ENCODE data around the gene FBXL16.

The FBXL16 gene

GRCh38 chr16:708019-708418 is 2.4 kb upstream of the FBXL16 start:
- Histone ChIP-seq H3K79me2 (ENCODE audit: insufficient read depth, low read depth) (no peaks in the 10 kb centered on the region), H3K27ac (no peak overlapping the region), H3K4me2 (no peak overlapping the region), H3K4me1 (ENCODE audit: low read depth, poor library complexity, severe bottlenecking) (peaks cover 21% of the 10 kb centered on the region), H3K36me3 (ENCODE audit: insufficient read depth) (no peaks in the 10 kb centered on the region), H3K27me3 (ENCODE audit: insufficient read depth, low read depth) (peaks cover 88% of the 10 kb centered on the region), H3K9ac (no peak overlapping the region), H2AFZ (ENCODE audit: low read depth) (no peak overlapping the region), H4K20me1 (ENCODE audit: insufficient read depth) (no peaks in the 10 kb centered on the region), H3K4me3 (IDR thresholded peaks at IDR 0.05; ENCODE audit: insufficient read depth, low read depth, low read length) (no peak overlapping the region)
- TF ChIP-seq CTCF (conservative IDR thresholded peaks at IDR 0.05; ENCODE audit: low read depth, low read length), result no peak

- H3K4me3 ChIP-seq (IDR thresholded peaks at IDR 0.05; ENCODE audit: insufficient read depth, low read depth, low read length), result no peak overlapping the region
These were observed 1.5 kb upstream of the FBXL16 start for GRCh38 chr16:707062-707538.

DNA sequence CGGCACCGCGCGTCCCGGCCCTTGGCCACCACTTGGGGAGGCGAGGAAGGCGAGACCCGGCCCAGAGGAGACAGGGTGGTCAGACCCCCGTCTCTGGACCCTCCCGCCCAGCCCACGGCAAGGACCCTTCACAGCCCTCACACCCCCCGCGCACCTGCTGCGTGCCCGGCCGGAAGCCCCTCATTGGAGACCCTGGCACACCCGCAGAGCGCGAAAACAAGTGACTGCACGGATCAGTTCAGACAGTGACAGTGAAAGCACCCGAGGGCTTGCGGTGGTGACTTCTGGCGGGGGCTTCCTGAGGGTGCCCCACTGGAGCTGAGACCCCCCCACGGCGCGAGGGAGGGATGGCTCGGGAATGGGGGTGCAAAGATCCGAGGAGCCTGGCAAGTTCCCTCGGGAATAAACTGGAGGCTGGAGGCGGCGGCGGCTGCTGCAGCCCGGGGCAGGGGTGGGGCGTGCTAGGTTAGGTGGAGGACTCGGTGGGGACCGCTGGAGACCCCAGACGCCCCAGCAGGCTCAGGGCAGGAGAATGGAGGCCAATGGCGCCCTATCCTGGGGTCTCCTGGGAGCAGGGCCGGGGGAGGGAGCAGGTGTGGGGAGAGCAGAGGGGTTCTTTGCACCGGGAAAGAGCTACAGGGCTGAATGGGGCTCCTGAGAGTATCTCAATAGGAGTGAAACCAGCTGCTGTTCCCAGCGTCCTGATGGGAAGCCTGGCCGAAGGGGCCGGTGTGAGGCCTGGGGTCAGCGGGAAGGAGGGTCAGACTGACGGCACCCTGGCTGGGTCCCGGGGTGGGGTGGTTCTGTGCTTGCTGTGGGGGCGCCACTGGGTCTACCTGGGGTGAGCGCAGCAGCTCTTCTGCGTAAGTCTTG is 824 bp upstream of the FBXL16 start:
- no peak overlapping the region for H2AFZ ChIP-seq (ENCODE audit: low read depth)
- no peaks in the 10 kb centered on the region for H3K36me3 ChIP-seq (ENCODE audit: insufficient read depth)
- no peak overlapping the region for H3K4me2 ChIP-seq
- H3K9ac ChIP-seq, result no peak overlapping the region
- H3K4me3 ChIP-seq (IDR thresholded peaks at IDR 0.05; ENCODE audit: insufficient read depth, low read depth, low read length), result no peak overlapping the region
- peaks cover 88% of the 10 kb centered on the region for H3K27me3 ChIP-seq (ENCODE audit: insufficient read depth, low read depth)
- no peak overlapping the region for H3K27ac ChIP-seq
- no peaks in the 10 kb centered on the region for H3K79me2 ChIP-seq (ENCODE audit: insufficient read depth, low read depth)
- no peak for TF ChIP-seq CTCF (conservative IDR thresholded peaks at IDR 0.05; ENCODE audit: low read depth, low read length)
- no peaks in the 10 kb centered on the region for H4K20me1 ChIP-seq (ENCODE audit: insufficient read depth)
- H3K4me1 ChIP-seq (ENCODE audit: low read depth, poor library complexity, severe bottlenecking), result peaks cover 14% of the 10 kb centered on the region

More at GRCh38 chr16:707062-707538, 1.5 kb upstream of the FBXL16 start:
- TF ChIP-seq CTCF (conservative IDR thresholded peaks at IDR 0.05; ENCODE audit: low read depth, low read length), result no peak
- no peak overlapping the region for H3K9ac ChIP-seq
- H3K4me1 ChIP-seq (ENCODE audit: low read depth, poor library complexity, severe bottlenecking), result peaks cover 21% of the 10 kb centered on the region
- peaks cover 88% of the 10 kb centered on the region for H3K27me3 ChIP-seq (ENCODE audit: insufficient read depth, low read depth)
- no peak overlapping the region for H3K4me2 ChIP-seq
- no peaks in the 10 kb centered on the region for H4K20me1 ChIP-seq (ENCODE audit: insufficient read depth)
- no peaks in the 10 kb centered on the region for H3K36me3 ChIP-seq (ENCODE audit: insufficient read depth)
- no peak overlapping the region for H3K27ac ChIP-seq
- no peak overlapping the region for H2AFZ ChIP-seq (ENCODE audit: low read depth)
- H3K79me2 ChIP-seq (ENCODE audit: insufficient read depth, low read depth), result no peaks in the 10 kb centered on the region

- Histone ChIP-seq H3K36me3 (ENCODE audit: insufficient read depth) (no peaks in the 10 kb centered on the region), H4K20me1 (ENCODE audit: insufficient read depth) (no peaks in the 10 kb centered on the region), H3K27ac (no peak overlapping the region), H3K4me1 (ENCODE audit: low read depth, poor library complexity, severe bottlenecking) (peaks cover 2% of the 10 kb centered on the region), H2AFZ (ENCODE audit: low read depth) (no peak overlapping the region), H3K9ac (no peak overlapping the region), H3K4me2 (no peak overlapping the region), H3K4me3 (IDR thresholded peaks at IDR 0.05; ENCODE audit: insufficient read depth, low read depth, low read length) (no peak overlapping the region), H3K79me2 (ENCODE audit: insufficient read depth, low read depth) (no peaks in the 10 kb centered on the region), H3K27me3 (ENCODE audit: insufficient read depth, low read depth) (peaks cover 88% of the 10 kb centered on the region)
- no peak for TF ChIP-seq CTCF (conservative IDR thresholded peaks at IDR 0.05; ENCODE audit: low read depth, low read length)
These were observed 835 bp downstream of the FBXL16 start for GRCh38 chr16:704552-705380.
